GM21619 (cell line): ENCODE data around the gene VSIR.

Source experiments
- ATAC-seq: cut with Tn5 transposase; IDR thresholded peaks from one replicate; pipeline ENCODE4 v1.9.1; 2021; ENCODE audit not compliant: unreplicated experiment

Gene VSIR

DNA sequence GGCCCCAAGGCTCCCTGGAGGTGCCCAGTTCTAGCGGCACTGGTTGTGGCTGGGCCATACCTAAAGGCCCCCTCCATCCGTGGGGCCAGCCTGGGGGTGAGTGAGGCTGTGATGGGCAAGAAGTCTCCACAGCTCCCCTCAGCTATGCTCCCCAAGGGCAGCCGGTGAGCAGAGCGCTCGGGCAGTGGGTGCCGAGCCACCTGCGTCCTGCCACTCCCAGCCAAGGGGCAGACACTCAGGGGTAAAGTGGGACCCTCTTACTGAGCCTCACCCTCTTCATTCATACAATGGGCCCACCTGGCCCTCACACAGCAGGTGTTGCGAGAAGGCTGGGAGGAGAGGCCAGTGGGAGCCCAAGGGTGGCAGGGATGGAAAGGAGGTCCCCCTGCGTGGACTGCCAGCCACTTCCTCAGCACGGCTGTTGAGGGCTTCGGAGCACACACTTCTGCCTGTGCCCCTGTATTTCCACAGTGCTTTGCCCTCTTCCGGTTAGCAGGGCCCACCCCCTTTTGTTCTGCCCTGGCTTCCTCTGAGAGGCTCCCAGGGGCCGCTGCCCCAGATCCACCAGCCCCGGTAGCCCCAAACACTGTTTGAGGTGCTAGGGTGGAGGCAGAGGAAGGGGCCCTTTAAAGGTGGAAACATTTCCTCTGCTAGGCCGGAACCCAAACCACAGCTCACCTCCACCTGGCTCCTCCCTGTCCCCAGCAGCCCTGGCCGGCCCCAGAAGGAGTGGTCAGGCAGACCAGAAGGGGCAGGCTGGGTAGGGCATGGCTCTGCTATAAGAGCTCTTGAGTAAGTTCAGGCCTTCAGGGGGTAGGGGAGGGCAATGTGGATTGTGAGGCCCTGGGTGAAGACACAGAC lies 37.4 kb downstream of the VSIR start:
- ATAC-seq = no peak

DNA sequence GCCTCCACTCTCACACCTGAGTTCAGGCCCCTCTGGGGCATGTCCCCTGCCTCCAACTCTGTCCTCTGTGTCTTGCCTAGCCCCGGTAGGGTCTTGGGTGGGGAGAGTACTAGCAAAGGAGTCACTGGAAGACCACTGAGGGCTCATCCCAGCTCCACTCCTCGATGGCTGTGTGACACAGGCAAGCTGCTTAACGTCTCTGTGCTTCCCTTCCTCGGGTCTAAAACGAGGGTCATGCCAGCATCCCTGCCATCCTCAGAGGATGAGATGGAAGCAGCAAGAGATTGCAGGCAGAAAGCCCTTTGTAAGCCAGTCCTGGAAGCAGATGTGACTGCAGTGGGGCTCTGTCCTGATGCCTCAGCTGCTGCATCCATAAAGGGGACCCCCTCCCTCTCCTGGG lies 38.5 kb downstream of the VSIR start:
- no peak for ATAC-seq

DNA sequence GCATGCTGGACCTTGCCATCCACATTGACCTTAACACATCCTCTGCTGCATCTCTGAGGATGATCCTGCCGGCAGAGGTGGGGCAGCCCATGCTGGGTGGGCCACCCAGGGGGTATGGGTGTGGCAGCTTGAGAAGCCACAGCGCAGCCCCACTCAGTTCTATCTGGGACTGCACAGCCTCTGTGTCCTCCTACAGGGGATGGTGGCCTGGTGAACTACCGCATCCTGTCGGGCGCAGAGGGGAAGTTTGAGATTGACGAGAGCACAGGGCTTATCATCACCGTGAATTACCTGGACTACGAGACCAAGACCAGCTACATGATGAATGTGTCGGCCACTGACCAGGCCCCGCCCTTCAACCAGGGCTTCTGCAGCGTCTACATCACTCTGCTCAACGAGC lies 41.5 kb downstream of the VSIR start:
- ATAC-seq = no peak

DNA sequence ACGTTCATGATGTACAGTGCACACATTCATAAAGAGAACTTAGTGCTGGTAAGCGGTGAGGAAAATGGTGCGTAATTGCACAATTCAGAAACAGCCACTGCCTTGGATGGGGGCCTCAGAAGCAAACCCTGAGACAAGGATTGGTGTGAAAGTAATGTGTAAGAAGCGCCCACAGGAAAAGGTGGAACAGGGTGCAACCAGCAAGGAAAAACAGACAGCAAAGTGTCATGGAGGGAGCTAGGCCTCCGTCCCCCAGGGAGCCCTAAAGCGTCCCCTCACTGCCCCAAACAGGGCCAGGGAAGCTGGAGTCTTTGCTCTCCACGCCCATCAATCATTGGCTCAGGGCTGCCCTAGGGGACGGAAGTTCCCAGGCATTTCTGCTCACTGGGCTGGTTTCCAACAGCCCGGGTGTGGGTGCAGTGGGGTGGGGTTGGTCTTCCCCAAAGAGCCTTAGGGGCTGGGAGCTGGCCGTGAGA lies 44.1 kb downstream of the VSIR start:
- ATAC-seq = no peak

DNA sequence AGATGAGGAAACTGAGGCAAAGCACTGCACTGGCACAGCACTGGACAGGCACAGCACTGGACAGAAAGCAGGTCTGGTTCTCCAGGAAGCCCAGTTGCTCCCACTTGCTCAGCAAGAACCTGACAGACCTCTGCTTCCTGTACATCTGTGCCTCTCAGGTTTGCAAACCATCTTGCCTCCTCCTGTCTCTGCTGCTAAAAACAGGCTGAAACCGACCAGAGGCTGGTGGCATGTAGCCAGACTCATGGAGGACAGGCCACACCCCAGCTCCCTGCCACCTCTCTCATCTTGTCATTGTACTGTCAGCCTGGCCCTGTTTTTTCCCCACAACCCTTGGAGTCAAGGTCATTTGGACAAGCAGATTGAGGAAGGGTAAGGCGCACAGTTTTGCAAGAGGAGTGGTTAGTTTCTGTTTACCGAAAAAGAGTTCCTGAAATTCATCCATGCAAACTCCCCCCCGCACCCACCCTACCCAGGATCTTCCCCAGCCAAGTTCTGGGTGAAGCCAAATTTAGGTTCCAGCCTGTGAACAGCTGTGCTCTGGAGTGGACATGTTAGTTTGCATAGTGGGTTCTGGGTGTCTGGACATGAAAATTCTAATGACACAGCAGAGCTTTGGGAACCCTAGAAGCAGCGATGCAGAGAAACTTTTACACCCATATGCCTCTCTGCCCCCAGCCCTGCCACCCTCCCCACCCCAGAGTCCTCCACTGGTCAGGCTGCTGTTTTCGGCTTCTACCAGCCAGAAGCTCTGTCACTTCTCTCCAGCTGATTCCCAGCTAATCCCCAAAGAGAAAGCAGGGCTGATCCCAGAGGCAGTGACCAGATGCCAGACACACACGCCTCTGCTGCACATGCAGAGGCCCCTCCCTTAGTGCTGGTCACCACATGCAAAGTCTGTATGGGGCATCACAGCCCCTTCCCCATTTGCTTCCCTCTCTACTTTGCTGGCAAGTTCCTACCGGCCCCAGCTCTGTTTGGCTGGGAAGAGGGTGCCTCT lies 45.3 kb downstream of the VSIR start:
- peak; percentile 56 for ATAC-seq

DNA sequence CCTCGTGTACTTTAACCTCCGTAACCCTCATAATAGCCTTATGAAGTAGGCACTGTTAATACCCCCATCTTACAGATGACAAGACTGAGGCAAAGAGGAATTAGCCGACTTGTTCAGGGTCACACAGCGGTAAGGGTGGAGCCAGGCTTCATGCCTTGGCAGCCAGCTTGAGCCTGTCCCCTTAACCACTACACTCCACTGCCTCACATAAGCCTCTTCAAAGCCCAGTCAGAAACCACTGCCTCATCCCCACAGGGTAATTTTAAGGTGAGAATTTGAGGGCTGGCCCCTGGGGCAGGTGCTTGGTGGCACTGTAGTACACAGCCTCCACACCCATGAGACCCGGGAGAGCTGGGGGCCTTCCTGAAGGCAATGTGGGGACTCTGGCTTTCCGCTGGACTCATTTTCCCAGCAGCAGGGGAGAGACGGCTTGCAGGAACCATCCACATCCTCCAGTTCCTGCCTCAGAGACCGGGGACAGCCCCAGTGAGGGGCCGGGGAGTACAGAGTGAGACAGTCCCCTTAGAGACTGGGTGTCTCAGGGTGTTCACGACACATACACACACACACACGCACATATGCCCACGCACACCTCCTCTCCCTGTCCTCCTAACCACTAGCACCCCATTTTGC lies 46.1 kb downstream of the VSIR start:
- peak; percentile 44 for ATAC-seq

DNA sequence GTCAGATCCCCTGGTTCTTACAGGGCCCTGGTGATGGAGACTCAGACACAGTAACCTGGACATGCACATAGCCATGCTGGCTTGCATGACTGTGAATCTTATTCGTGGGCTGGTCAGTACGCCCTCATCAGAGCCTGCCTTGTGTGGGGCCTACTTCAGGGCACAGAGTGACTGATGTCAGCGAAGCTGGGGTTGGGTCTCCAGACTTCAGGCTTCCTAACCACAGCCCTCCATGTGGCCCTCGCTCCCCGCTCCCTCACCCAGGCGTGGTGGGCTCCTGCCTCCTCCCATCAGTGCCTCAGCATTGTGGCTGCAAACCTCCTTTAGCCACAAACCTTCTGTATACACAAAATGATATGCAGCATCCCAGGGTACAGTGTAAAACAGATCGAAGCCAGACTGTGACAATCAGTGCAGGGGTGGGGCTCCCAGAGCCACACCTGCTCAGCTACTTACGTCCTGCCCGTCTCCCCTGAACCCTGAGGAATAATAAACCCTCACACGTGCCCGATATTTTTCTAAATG lies 46.7 kb downstream of the VSIR start:
- ATAC-seq = no peak

DNA sequence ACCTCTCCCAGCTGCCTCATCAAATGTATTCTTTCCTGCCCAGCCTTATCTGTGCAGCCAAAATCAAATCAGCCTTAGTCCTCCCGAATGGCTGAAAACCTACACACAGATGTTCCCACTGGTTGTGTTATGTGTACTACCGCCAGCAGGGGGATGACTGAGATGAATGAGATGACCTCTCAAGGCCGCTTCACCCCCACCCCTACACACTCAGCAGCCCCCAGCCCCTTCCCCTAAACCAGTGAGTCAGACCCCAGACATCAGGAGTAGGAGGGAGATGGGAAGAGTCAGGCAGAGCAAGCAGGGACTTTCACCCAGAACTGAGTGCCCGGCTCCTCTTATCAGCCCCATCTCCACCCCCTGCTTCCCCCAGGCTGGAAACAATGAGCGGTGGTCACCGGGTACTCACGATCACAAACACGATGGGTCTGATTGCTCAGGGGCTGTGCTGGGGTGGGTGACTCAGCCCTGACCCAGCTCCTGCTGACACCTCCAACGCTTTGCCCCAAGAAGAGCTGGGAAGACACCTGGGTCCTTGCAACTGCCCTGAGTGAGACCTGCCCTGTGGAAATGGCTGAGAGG lies 47.2 kb downstream of the VSIR start:
- ATAC-seq = no peak

DNA sequence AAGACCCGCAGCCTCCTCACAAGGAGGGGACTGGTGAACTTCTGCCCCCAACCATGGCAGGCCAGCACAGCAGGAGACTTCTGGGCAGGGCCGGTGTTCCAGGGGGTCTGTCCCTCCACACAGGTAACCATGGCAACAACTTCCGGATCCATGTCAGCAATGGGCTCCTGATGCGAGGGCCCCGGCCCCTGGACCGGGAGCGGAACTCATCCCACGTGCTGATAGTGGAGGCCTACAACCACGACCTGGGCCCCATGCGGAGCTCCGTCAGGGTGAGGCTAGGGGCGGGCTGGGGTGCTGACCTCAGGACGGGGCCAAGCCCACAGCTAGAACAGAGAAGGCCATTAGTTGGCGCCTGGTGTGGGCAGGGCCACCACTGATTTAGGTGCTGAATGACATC lies 48.1 kb downstream of the VSIR start:
- no peak for ATAC-seq

DNA sequence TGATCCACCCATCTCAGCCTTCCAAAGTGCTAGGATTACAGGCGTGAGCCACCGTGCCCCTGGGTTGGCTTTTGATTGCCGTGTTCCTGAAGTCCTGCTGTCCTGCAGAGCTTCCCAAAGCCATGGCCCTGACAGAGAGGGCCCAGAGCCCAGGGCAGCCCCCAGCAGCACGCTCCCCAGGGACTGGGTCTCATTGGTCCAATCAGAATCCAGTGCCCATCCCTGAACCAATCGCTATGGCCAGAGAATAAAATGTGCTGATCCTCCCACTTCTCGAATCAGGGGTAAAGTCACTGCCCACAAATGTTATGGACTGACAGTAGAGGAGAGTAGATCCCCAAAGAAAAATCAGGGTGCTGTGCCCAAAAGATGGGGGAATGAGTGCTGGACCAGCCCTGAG lies 48.8 kb downstream of the VSIR start:
- no peak for ATAC-seq

DNA sequence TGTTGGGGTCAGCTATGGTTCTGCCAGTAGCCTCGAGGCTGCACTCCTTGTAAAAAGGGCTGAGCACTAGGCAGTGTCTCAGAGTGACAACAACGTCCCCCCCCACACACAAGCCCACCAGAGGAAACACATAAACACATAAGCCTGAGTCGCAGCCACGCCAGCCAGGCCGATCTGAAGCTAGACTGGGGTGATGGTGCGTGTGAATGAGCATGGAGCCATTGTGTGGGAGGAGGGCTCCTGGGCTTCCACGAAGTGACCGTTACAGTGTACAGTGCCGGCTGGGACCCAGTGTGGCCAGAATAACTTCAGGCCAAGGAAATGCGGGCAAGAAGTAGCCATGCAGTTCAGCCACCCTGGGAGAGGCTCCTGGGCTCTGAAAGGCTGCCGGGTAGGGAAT lies 50.0 kb downstream of the VSIR start:
- no peak for ATAC-seq

DNA sequence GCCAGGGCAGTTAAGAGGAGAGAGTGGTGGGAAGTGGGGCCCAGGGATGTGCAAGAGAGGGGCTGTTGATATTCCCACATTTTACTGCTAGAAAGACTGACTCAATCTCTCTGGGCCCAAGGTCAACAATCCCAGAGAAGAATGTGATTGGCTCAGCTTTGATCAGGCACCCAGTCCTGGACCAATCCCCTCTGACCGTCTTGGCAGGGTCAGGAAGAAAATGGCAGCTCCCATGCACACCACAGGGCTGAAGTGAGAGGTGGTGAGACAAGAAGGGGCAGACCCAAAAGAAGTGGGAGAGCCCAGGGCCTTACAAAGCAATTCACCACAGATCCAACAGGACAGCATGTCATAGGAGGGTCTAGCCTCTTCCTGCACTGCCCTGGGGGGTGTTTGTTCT lies 50.5 kb downstream of the VSIR start:
- ATAC-seq = no peak

DNA sequence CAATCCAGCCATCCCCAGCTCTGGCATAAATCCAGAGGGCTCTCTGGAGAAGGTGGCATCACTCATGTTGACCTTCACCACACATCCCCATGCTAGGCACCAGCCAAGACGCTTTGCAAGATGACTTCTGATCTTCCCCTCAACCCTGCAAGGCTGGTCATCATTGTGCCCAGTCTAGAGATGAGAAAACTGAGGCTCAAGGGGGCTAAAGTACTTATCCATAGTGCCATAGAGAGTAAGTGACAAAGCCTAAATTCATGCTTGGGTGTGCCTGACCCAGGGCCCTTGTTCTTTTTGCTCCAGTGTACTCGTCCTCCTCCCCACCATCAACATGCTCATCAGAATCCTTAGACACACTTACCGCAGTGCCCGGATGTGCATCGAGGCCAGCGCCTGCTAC lies 52.0 kb downstream of the VSIR start:
- ATAC-seq = no peak

DNA sequence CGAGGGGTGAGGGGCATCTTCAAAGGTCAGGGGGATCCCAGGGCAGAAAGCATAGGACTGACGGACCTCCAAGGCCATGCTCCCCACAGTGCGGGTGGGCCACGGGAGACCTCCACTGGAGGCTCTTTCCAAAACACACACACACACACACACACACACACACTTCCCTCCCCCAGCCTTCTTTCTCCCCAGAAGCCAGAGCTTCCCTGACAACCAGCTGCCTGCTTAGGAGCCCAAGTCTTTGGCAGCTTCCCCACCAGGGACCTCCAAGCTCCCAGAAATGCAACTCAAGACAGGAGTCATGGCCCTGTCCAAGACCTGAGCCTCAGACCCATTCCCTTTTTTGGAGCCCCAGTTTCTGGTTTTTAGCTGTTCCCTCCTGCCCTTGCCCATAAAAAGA lies 53.0 kb downstream of the VSIR start:
- ATAC-seq = no peak

DNA sequence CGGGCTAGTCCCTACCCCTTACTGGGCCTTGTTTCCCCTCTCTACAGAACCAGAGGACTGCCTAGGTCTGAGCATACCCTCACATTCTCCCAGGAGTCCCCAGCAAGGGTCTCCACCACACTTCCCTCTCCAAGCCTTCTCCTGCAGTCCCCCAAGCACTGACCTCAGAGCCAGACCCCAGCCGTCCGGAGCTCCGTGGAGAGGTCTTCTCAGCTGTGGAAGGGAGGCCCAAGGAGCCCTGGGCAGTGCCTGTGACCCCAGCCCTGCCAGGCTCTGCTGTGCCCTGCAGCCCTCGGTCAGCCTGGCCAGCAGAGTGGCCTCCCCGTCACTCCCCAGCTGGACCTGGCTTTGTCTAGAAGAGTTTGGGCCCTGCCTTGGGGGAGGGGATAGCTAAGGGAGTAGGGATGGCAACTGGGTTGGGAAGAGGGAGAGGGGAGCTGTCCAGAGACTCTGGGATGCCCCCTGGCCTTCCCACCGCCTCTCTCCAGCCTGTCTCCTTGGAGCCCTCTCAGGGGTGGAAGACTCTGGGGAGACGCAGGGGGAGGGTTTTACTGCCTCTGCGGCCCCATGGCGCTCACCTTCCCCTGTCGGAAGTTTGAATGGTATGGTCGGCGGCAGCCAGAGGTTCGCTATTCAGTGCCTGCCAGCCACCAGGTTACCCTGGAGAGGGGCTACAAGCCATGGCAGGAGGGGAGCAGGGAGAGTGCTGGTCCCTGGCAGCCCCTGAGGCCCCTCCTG lies 53.7 kb downstream of the VSIR start, which contains the start of gene C10orf105:
C10orf105 (minus strand) TSS at position 315 of the 738 bp plus-strand sequence. CDS start 3,441 bp downstream, outside the sequence.
- ATAC-seq = no peak

DNA sequence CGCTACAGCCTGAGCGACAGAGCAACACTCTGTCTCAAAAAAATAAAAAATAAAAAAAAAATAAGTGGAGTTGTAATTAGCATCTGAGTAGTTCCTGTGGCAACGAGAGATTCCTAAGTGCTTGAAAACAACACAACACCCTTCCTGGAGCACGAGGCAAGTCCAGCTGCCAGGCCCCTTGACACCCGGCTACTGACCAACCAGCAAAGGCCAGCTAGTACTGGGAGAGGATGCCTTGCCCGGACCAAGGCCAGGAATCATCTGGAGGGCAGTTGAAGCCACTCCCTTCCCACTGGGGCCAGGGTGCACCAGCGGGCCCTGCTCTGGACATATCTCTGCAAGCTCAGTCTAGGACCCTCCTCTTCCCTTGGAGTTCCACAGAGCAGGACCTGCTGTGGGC lies 54.3 kb downstream of the VSIR start:
- ATAC-seq = no peak

DNA sequence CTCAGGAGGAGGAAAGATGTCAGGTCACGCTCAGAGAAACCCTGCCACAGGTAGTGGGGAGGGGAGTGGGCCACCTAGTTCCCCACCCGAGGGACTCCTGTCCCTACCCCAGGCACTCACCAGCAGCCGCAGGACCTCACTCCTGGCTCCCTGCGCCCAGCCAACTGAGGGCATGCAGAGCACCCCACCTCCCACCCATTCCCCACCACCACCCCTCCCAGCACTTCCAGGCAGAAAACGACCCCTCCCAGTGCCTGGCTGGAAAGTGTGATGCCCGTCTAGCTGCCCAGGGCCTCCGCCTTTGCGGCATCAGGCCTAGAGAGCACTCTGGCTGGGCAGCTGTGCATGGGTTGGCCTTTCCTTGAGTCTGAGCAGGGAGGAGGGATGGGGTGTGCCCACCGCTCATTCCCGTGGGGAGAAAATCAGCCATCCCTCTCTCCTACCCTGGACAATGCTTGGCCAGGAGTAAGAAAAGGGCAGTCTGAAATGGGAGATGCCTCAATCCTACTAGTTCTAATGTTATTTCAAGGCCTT lies 55.1 kb downstream of the VSIR start:
- ATAC-seq = no peak

DNA sequence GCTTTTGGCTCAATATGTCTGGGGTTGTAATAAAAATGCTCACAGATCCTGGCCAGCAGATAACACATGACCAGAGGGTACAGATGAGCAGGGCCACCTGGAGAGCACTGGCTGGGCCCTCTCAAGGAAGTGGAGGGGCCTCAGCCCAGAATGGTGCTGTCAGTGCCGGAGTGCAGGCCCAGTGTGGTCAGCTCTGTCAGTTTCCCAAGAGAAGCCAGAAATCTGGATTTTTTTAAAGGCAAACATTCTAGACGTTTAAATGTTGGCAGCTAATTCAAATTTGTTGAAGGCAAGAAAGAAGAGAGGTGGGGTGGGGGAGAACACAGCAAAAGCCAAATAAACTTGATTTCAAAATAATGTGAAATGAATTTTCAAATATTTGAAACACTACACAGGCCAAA lies 55.8 kb downstream of the VSIR start:
- no peak for ATAC-seq

DNA sequence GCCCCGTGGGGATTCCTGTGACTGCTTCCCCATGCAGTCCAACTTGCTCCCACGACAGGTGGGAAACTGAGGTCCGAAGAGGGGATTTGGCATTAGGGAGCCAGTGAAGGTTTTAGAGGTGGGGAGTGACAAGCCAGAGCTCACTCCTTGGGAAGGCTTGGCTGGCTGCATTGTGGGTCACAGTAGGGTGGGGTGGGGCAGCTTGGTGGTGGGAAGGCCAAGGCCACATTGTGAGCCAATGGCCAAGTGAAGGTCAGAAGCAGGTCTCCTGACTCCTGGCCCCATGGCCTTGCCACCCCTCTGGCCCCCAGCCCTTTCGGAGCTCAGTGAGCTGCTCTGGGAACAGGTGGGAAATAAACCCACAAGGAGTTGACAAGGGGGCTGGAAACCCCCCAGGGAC lies 56.3 kb downstream of the VSIR start:
- ATAC-seq = no peak

DNA sequence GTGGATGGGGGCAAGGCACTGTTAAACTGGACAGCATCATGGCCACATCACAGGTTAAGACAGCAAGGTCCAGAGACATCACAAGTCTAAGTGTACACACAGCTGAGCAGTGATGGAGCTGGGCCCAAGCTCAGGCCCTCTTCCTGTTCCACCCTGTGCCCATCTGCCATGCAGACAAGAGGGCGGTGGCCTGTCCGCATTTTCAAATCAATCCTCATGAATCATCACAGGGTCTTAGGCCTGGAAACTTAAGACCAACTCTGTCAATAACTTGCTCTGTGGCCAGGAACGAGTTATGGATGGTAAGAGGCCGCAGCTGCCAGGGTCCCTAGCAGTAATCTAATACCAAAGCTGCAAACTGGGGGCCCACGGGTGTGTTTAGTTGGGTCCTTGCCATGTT lies 56.9 kb downstream of the VSIR start:
- ATAC-seq = no peak
